Prostate gland (tissue), 2 donors: ENCODE data around the gene SOAT1. TPM values are rescaled to one million over a fixed set of nuclear protein-coding genes. Genes with fewer than 3 reads are reported as not detected.
"Not testable (repeated sequence)": the region's sequence is repeated elsewhere in the genome, so short reads cannot be mapped to it uniquely, and the experiment has no call there.

ENCODE experiments used
- DNase-seq: peaks from one replicate; pipeline ENCODE4 v3.0.0-alpha.2; 2019; ENCODE audit warnings: low spot score
- H3K27ac ChIP-seq, 2 donors: fragments of 200-600 bp; sonication (generic); 2 replicates each; pipeline ENCODE4 v1.5.1; 2017 to 2019
- H3K27me3 ChIP-seq: fragments of 200-600 bp; sonication (generic); replicated peaks from 2 replicates; pipeline ENCODE4 v1.5.1; 2019; ENCODE audit not compliant: insufficient read depth
- H3K36me3 ChIP-seq, 2 donors: fragments of 200-600 bp; sonication (generic); 1 replicate in 1 of 2; 2 replicates in 1 of 2; pipeline versions ENCODE4 v1.5.1 to v1.8.1; 2017 to 2019
- H3K4me1 ChIP-seq: fragments of 200-600 bp; sonication (generic); replicated peaks from 2 replicates; pipeline ENCODE4 v1.5.1; 2019
- H3K4me3 ChIP-seq, 2 donors: fragments of 200-600 bp; sonication (generic); 2 replicates each; pipeline ENCODE4 v1.5.1; 2017 to 2019
- H3K9me3 ChIP-seq: fragments of 200-600 bp; sonication (generic); 2 replicates; pipeline ENCODE4 v1.5.1; 2017
- POLR2A ChIP-seq: fragments of 450-650 bp; IDR thresholded peaks from one replicate; pipeline ENCODE4 v1.6.1; 2016; ENCODE audit warnings: antibody characterized with exemption, mild to moderate bottlenecking
- POLR2AphosphoS5 ChIP-seq: sonication (generic); formaldehyde crosslinking; IDR thresholded peaks from one replicate; pipeline ENCODE4 v1.6.1; 2017; ENCODE audit warnings: antibody characterized with exemption
- WGBS: methylation state at CpG from one replicate; pipeline ENCODE4 v1.1.5; 2018; 5-methylcytosine and 5-hydroxymethylcytosine counted together
- intact Hi-C: fragments of 100-400 bp; cut with DNase I; formaldehyde crosslinking; loops from one replicate; pipeline ENCODE4 v1.14.2; 2022
- total RNA-seq, 2 donors: library from RNA; depleted of rRNA; stranded (reverse); fragments of >200 nt; gene quantifications; one replicate each; pipeline ENCODE4 v1.1.0, GENCODE V29; 2016
- TF ChIP-seq, protein P1 (sequence below), 4 experiments: fragments of 200-600 bp in 2 of 4; fragments of 450-650 bp in 2 of 4; sonication (generic) in 2 of 4; IDR thresholded peaks; 1 replicate in 3 of 4; 2 replicates in 1 of 4; pipeline ENCODE4 v1.5.1; 2016 to 2019; ENCODE audit warnings: antibody characterized with exemption in 4 of 4, mild to moderate bottlenecking in 2 of 4, moderate library complexity in 2 of 4

The SOAT1 gene
- total RNA-seq, 2 donors from 2014 or later: 30.9 to 47.2 TPM

DNA sequence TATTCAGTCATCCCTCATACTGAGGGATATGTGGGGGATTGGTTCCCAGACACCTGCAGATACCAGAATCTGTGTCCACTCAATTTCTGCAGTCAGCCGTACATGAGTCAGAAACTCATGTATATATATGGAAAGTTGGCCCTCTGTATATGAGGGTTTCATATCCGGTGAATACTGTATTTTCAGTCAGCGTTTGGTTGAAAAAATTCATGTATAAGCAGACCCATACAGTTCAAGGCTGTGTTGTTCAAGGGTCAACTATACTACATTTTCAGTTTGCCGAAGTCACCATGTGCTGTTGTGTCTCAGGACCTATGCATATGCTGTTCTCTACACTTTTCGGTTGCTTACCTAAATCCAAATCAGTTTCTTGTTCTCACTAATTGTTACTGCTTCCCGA, 82.6 kb downstream of the SOAT1 start:
- H3K27me3 ChIP-seq: no peaks in the 10 kb centered on the region
- intact Hi-C loops: no loop called here
- no peaks in the 10 kb centered on the region for H3K4me1 ChIP-seq
- WGBS: 95% methylated on average over 6 of the region's 6 CpGs
- H3K9me3 ChIP-seq: no peaks in the 10 kb centered on the region
- DNase-seq: no peak
- no peak overlapping the region for H3K4me3 ChIP-seq
- no peaks in the 10 kb centered on the region for H3K36me3 ChIP-seq
- H3K27ac ChIP-seq: no peak overlapping the region
- TF ChIP-seq, protein P1, sequence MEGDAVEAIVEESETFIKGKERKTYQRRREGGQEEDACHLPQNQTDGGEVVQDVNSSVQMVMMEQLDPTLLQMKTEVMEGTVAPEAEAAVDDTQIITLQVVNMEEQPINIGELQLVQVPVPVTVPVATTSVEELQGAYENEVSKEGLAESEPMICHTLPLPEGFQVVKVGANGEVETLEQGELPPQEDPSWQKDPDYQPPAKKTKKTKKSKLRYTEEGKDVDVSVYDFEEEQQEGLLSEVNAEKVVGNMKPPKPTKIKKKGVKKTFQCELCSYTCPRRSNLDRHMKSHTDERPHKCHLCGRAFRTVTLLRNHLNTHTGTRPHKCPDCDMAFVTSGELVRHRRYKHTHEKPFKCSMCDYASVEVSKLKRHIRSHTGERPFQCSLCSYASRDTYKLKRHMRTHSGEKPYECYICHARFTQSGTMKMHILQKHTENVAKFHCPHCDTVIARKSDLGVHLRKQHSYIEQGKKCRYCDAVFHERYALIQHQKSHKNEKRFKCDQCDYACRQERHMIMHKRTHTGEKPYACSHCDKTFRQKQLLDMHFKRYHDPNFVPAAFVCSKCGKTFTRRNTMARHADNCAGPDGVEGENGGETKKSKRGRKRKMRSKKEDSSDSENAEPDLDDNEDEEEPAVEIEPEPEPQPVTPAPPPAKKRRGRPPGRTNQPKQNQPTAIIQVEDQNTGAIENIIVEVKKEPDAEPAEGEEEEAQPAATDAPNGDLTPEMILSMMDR (IDR thresholded peaks at IDR 0.05): no peak
- TF ChIP-seq POLR2AphosphoS5: no peak
- no peak for TF ChIP-seq POLR2A

DNA sequence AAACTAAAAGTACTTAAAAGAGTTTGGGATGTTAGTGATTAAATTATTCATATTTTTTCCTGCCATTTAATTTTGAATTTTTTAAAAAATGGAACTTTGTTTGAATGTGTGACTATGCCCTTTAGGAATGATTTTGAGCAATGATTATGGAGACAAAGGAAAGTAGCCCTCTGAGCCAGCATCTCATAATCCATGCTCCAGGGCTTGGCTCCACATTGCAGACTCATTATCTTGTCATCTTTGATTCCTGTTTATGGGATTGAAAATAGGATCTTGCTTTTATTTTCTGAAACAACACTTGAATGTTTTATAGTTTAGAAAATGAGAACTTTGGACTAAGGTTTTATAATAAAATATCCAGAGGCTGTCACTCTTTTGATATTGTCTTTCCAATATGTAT, 86.7 kb downstream of the SOAT1 start:
- H3K9me3 ChIP-seq: no peaks in the 10 kb centered on the region
- H3K27ac ChIP-seq: no peak overlapping the region
- DNase-seq: no peak
- H3K4me3 ChIP-seq: no peak overlapping the region
- TF ChIP-seq, protein P1 (IDR thresholded peaks at IDR 0.05): no peak
- TF ChIP-seq POLR2AphosphoS5 (no peak), POLR2A (no peak)
- intact Hi-C loops: no loop called here
- no peaks in the 10 kb centered on the region for H3K27me3 ChIP-seq
- no peaks in the 10 kb centered on the region for H3K36me3 ChIP-seq
- no peaks in the 10 kb centered on the region for H3K4me1 ChIP-seq

DNA sequence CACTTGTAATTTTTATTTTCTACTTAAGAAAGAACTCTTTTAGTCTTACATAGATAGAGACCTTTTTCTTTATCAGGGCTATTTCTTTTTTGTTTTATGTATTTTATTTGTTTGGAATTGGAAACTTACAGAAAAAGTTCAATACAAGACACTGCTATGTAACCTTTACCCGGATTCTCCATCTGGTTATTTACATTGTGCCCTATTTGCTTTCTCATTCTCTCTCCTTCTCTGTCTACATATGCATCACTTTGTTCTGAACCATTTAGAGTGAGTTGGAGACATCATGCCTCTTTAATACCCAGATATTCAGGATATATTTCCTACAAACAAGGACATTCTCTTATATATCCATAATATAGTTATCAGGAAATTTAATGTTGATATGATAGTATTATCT, 90.4 kb downstream of the SOAT1 start:
- no peaks in the 10 kb centered on the region for H3K36me3 ChIP-seq
- no peak overlapping the region for H3K27ac ChIP-seq
- intact Hi-C loops: no loop called here
- no peak overlapping the region for H3K4me3 ChIP-seq
- no peaks in the 10 kb centered on the region for H3K9me3 ChIP-seq
- WGBS: 48% methylated on average over 1 of the region's 1 CpG
- TF ChIP-seq POLR2AphosphoS5 (no peak), POLR2A (no peak)
- TF ChIP-seq, protein P1 (IDR thresholded peaks at IDR 0.05): no peak
- H3K4me1 ChIP-seq: no peaks in the 10 kb centered on the region
- no peak for DNase-seq
- no peaks in the 10 kb centered on the region for H3K27me3 ChIP-seq

DNA sequence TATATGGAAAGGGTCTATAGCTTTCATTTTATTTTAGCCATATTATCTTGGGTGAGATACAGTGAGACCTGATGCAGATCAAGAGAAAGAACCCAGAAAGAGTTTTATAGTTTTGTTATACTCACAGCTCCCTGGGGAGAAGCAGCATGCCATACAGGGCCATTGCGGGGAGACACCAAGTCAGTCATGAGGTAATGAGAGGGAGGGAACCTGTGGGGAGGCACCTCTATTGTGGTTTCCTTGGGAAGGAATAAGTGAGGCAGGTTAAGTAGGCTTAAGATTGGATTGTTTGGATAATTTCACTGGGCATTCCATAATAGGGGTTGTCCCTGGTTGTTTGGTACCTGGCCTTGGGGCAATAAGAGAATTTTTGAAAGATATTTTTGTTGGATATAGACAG, 91.9 kb downstream of the SOAT1 start:
- intact Hi-C loops: no loop called here
- 82% methylated on average over 1 of the region's 1 CpG for WGBS
- no peak for DNase-seq
- Histone ChIP-seq H3K27ac (no peak overlapping the region), H3K4me3 (no peak overlapping the region), H3K9me3 (no peaks in the 10 kb centered on the region), H3K4me1 (no peaks in the 10 kb centered on the region), H3K27me3 (no peaks in the 10 kb centered on the region), H3K36me3 (no peaks in the 10 kb centered on the region)
- TF ChIP-seq POLR2A (no peak), POLR2AphosphoS5 (no peak)
- TF ChIP-seq, protein P1 (IDR thresholded peaks at IDR 0.05): no peak

DNA sequence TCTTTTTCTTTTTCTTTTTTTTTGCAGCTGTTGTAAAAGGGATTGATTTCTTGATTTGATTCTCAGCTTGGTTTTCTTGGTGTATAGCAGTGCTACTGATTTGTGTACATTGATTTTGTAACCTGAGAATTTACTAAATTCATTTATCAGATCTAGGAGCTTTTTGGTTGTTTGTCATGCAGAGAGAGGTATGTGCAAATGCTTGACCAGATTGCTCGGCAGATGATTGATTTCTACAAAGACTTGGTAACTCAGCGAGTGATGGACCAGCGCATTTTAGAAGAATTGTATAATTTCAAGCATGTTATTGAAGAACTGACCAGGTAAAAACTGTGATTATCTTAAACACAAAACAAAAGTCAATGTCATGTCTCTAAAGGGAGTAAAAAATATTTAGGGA, 100.1 kb downstream of the SOAT1 start:
- no peak for DNase-seq
- no peaks in the 10 kb centered on the region for H3K27me3 ChIP-seq
- 90% methylated on average over 3 of the region's 3 CpGs for WGBS
- H3K36me3 ChIP-seq: no peaks in the 10 kb centered on the region
- no peaks in the 10 kb centered on the region for H3K4me1 ChIP-seq
- intact Hi-C loops: no loop called here
- H3K27ac ChIP-seq: no peak overlapping the region
- no peaks in the 10 kb centered on the region for H3K9me3 ChIP-seq
- TF ChIP-seq POLR2A (no peak), POLR2AphosphoS5 (no peak)
- TF ChIP-seq, protein P1 (IDR thresholded peaks at IDR 0.05): no peak
- H3K4me3 ChIP-seq: no peak overlapping the region

DNA sequence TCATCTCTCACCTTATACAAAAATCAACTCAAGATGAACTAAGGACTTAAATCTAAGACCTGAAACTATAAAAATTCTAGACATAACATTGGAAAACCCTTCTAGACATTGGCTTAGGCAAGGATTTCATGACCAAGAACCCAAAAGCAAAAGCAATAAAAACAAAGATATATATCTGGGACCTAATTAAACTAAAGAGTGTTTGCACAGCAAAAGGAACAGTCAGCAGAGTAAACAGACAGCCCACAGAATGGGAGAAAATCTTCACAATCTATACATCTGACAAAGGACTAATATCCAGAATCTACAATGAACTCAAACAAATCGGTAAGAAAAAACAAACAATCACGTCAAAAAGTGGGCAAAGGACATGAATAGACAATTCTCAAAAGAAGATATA, 105.8 kb downstream of the SOAT1 start:
- DNase-seq, H3K27ac ChIP-seq, H3K4me1 ChIP-seq, H3K27me3 ChIP-seq, H3K9me3 ChIP-seq, intact Hi-C loops, H3K4me3 ChIP-seq, H3K36me3 ChIP-seq: not testable (repeated sequence)
- WGBS: 64% methylated on average over 2 of the region's 2 CpGs
